ENCODE measurements around the gene PJA2. TPM values are rescaled to one million over a fixed set of nuclear protein-coding genes. Genes with fewer than 3 reads are reported as not detected.
A peak's percentile ranks its signal among the peaks of the same experiment; 100 is the strongest.

Gene PJA2
- total RNA-seq, 2 donors from 2014 or later = 94.8 to 119 TPM

DNA sequence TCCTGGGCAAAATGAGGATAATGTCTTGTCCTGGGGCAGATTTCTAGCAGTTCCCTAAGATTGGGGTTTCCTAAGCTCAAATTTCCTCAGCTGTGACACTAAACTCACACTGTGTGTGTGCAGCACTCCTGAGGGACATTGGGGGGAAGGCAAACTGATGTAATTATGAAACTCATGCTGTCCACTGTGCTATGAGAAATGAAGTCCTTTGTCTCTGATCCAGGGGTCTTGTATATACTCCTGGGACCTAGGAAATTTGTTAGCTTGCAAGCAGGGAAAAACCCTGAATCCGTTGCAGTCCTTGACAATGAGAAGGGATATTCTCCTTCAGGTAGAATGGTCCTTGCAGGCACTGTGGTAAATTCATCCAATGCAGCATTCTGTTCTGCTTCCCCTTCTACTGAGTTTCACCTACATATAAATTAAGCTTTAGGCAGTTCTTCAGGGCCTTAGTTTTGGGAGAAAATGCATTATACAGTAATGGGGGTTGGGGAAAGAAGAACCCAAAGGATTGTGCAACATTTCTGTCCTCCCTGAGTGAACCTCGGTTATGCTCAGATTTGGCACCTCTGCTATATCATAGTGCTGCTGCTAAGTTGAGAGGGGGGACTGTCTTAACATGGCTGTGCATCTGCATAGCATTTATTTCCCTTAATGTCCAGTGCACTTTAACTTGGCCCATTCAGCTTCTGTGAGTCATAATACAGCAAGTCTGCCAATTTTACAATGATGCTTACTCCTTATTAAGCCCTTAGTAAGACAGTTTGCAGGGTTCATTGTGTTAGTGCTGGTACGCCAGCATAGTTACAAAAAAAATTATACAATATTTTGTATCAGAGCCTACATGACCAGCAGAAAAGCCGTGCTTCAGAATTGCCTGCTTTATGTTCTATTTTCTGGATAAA is 80.2 kb downstream of the PJA2 start:
- no peaks in the 10 kb centered on the region for H3K27me3 ChIP-seq (replicated peaks; ENCODE audit: insufficient read depth)
- no peaks in the 10 kb centered on the region for H3K36me3 ChIP-seq
- no peak overlapping the region for H3K4me3 ChIP-seq
- H3K27ac ChIP-seq = no peak overlapping the region
- H3K4me1 ChIP-seq (replicated peaks) = no peaks in the 10 kb centered on the region
- H3K9me3 ChIP-seq = no peaks in the 10 kb centered on the region
- intact Hi-C loops (cut with DNase I) = loop anchor here (10.0 kb wide), 1 partner anchor 265 kb away; no protein-coding TSS in a partner anchor
- 74% methylated on average over 4 of the region's 4 CpGs for WGBS
- TF ChIP-seq POLR2A (IDR thresholded peaks at IDR 0.05) (no peak), POLR2AphosphoS5 (IDR thresholded peaks at IDR 0.05) (no peak)
- TF ChIP-seq, protein P1, sequence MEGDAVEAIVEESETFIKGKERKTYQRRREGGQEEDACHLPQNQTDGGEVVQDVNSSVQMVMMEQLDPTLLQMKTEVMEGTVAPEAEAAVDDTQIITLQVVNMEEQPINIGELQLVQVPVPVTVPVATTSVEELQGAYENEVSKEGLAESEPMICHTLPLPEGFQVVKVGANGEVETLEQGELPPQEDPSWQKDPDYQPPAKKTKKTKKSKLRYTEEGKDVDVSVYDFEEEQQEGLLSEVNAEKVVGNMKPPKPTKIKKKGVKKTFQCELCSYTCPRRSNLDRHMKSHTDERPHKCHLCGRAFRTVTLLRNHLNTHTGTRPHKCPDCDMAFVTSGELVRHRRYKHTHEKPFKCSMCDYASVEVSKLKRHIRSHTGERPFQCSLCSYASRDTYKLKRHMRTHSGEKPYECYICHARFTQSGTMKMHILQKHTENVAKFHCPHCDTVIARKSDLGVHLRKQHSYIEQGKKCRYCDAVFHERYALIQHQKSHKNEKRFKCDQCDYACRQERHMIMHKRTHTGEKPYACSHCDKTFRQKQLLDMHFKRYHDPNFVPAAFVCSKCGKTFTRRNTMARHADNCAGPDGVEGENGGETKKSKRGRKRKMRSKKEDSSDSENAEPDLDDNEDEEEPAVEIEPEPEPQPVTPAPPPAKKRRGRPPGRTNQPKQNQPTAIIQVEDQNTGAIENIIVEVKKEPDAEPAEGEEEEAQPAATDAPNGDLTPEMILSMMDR (IDR thresholded peaks at IDR 0.05) = no peak
- DNase-seq (ENCODE audit: low spot score) = no peak

DNA sequence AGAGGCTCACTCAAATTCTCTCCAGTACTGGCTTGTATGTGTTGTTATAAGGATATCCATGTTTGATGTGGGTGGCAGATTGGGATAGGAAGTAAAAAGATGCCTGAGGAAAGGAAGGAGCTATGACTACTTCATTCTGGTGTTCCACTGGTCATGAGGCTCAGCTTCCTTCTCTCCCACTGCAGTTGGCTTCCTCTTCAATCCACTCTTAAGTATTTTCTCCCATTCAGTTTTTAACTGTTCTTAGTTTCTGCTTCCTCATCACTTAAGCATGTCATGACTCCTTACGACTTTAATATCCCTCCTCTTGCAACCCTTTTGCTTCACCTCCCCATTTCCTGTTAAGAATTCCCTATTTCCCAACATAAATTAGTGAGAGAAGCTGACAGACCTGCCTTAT is 81.1 kb downstream of the PJA2 start:
- H3K27ac ChIP-seq = peak overlapping the region in 1 of 2 donors; percentile 15
- no peaks in the 10 kb centered on the region for H3K27me3 ChIP-seq (replicated peaks; ENCODE audit: insufficient read depth)
- WGBS = 73% methylated on average over 1 of the region's 1 CpG
- DNase-seq (ENCODE audit: low spot score) = no peak
- no peak for TF ChIP-seq POLR2A (IDR thresholded peaks at IDR 0.05)
- no peak for TF ChIP-seq POLR2AphosphoS5 (IDR thresholded peaks at IDR 0.05)
- TF ChIP-seq, protein P1 (IDR thresholded peaks at IDR 0.05) = no peak
- intact Hi-C loops (cut with DNase I) = loop anchor here (10.0 kb wide), 1 partner anchor 264 kb away; no protein-coding TSS in a partner anchor
- no peaks in the 10 kb centered on the region for H3K36me3 ChIP-seq
- no peaks in the 10 kb centered on the region for H3K9me3 ChIP-seq
- H3K4me1 ChIP-seq (replicated peaks) = no peaks in the 10 kb centered on the region
- H3K4me3 ChIP-seq = no peak overlapping the region

DNA sequence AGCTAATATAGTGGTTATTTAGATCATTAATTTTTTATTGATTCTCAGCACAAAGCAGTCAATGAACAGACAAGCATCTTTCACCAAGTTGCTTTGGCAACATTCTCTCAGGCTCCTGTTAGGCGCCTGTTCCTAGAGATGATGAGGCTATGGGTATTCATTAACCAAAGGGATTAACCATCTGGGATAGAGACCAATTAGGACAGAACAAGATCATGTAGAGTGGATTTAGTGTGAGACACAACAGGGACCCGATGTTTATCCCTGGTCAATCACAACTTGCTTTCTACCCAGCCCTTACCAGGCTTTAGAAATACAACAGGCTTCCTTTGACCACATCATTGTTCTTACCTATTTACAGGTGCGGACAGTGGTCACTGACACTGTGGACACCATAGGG is 82.2 kb downstream of the PJA2 start:
- intact Hi-C loops (cut with DNase I) = loop anchor here (10.0 kb wide), 1 partner anchor 263 kb away; no protein-coding TSS in a partner anchor
- H3K27ac ChIP-seq = peak overlapping the region in 1 of 2 donors; percentile 3
- H3K27me3 ChIP-seq (replicated peaks; ENCODE audit: insufficient read depth) = no peaks in the 10 kb centered on the region
- no peak for TF ChIP-seq POLR2A (IDR thresholded peaks at IDR 0.05)
- TF ChIP-seq POLR2AphosphoS5 (IDR thresholded peaks at IDR 0.05) = no peak
- TF ChIP-seq, protein P1 (IDR thresholded peaks at IDR 0.05) = no peak
- 59% methylated on average over 3 of the region's 3 CpGs for WGBS
- no peak overlapping the region for H3K4me3 ChIP-seq
- DNase-seq (ENCODE audit: low spot score) = no peak
- H3K9me3 ChIP-seq = no peaks in the 10 kb centered on the region
- no peaks in the 10 kb centered on the region for H3K36me3 ChIP-seq
- no peaks in the 10 kb centered on the region for H3K4me1 ChIP-seq (replicated peaks)

DNA sequence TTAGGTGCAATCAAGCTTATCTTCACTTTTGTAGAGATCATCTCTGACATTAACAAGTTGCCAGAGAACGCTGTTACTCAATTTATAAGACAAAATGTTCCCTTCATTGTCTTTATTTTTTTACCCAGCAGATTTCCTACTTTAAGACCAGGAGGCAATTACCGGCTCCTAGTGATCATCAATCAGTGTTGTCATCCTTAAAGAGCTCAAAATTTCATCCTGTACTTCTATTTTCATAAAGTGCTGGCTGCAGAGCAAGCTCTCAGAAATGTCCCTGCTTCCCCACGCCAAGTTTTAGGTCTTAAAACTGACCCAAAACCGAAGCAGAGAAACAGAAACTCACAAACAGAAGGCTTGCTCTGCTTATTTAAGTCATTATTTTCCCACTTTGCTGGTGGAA is 82.9 kb downstream of the PJA2 start:
- WGBS = 13% methylated on average over 4 of the region's 4 CpGs
- Histone ChIP-seq H3K27ac (peak overlapping the region; percentile 3 to 35), H3K27me3 (replicated peaks; ENCODE audit: insufficient read depth) (no peaks in the 10 kb centered on the region), H3K4me1 (replicated peaks) (no peaks in the 10 kb centered on the region), H3K36me3 (no peaks in the 10 kb centered on the region), H3K9me3 (no peaks in the 10 kb centered on the region), H3K4me3 (no peak overlapping the region)
- TF ChIP-seq POLR2AphosphoS5 (IDR thresholded peaks at IDR 0.05) = peak; percentile 14
- TF ChIP-seq, protein P1 (IDR thresholded peaks at IDR 0.05) = no peak
- intact Hi-C loops (cut with DNase I) = loop anchor here (10.0 kb wide), 1 partner anchor 262 kb away; no protein-coding TSS in a partner anchor
- DNase-seq (ENCODE audit: low spot score) = no peak
